T-cell (primary cell): ENCODE measurements around the gene SAMD14. TPM values are rescaled to one million over a fixed set of nuclear protein-coding genes. Genes with fewer than 3 reads are reported as not detected.

Experiments used
- ATAC-seq, 4 experiments: fragments of 200-7000 bp in 3 of 4; fragments of 150-1000 bp in 1 of 4; cut with Tn5 transposase; replicated peaks in 1 of 4; 1 replicate in 3 of 4; 2 replicates in 1 of 4; pipeline ENCODE4 v1.10.0; 2021; ENCODE audit warnings: moderate library complexity in 3 of 4, mild to moderate bottlenecking in 2 of 4, moderate number of reproducible peaks in 1 of 4
- CTCF ChIA-PET, 2 donors: fragments of 300-600 bp; sonication (Branson Sonifier 250); formaldehyde crosslinking; loops; one replicate each; lab custom pipeline; 2022; ENCODE audit warnings: antibody characterized with exemption in 2 of 2; lab: Charles Lee
- POLR2A ChIA-PET, 2 donors: fragments of 300-600 bp; sonication (Branson Sonifier 250); formaldehyde crosslinking; loops; one replicate each; lab custom pipeline; 2022; ENCODE audit warnings: antibody characterized with exemption in 2 of 2; lab: Charles Lee
- DNase-seq, 35 experiments: peaks; one replicate each; pipeline versions ENCODE4 v3.0.0 to v3.0.0-alpha.2; 2013 to 2023
- H3K27ac ChIP-seq: one replicate; pipeline ENCODE4 v1.5.1; 2013; ENCODE audit warnings: low read length
- H3K27me3 ChIP-seq, 2 experiments: replicated peaks in 1 of 2; 1 replicate in 1 of 2; 2 replicates in 1 of 2; pipeline versions ENCODE4 v1.6.1 to v1.7.0; 2013; ENCODE audit warnings: low read length in 1 of 2, mixed read lengths in 1 of 2; ENCODE audit not compliant: control insufficient read depth in 2 of 2, insufficient read depth in 2 of 2; ENCODE audit errors: extremely low read depth in 1 of 2
- H3K36me3 ChIP-seq, 2 donors: 1 replicate in 1 of 2; 2 replicates in 1 of 2; pipeline versions ENCODE4 v1.6.1 to v1.7.0; 2013; ENCODE audit warnings: low read length in 1 of 2; ENCODE audit not compliant: control insufficient read depth in 2 of 2, insufficient read depth in 1 of 2; ENCODE audit errors: extremely low read depth in 1 of 2
- H3K4me1 ChIP-seq, 2 experiments: 1 replicate in 1 of 2; 2 replicates in 1 of 2; pipeline versions ENCODE4 v1.6.1 to v1.7.0; 2013; ENCODE audit warnings: low read length in 2 of 2, mixed read lengths in 1 of 2; ENCODE audit not compliant: insufficient read depth in 2 of 2, control insufficient read depth in 1 of 2; ENCODE audit errors: extremely low read depth in 1 of 2
- H3K4me3 ChIP-seq, 2 donors: 1 replicate in 1 of 2; 2 replicates in 1 of 2; pipeline versions ENCODE4 v1.5.1 to v1.7.0; 2013; ENCODE audit warnings: mild to moderate bottlenecking in 2 of 2, low read length in 1 of 2, moderate library complexity in 1 of 2; ENCODE audit not compliant: control insufficient read depth in 1 of 2; ENCODE audit errors: extremely low read depth in 1 of 2
- H3K9me3 ChIP-seq: 2 replicates; pipeline ENCODE4 v1.7.0; 2013
- H3K27ac Mint-ChIP-seq, 2 donors: one replicate each; pipeline ENCODE4 v1.8.0; 2020 to 2021; ENCODE audit warnings: mild to moderate bottlenecking in 2 of 2, mixed read lengths in 2 of 2
- H3K27me3 Mint-ChIP-seq, 2 donors: one replicate each; pipeline ENCODE4 v1.8.0; 2021 to 2022; ENCODE audit warnings: mixed read lengths in 2 of 2
- H3K36me3 Mint-ChIP-seq: one replicate; pipeline ENCODE4 v1.8.0; 2021; ENCODE audit warnings: mixed read lengths
- H3K4me1 Mint-ChIP-seq, 3 donors: one replicate each; pipeline ENCODE4 v1.8.0; 2020 to 2022; ENCODE audit warnings: mixed read lengths in 3 of 3, mild to moderate bottlenecking in 1 of 3
- H3K4me3 Mint-ChIP-seq, 3 donors: one replicate each; pipeline ENCODE4 v1.8.0; 2020 to 2022; ENCODE audit warnings: mild to moderate bottlenecking in 3 of 3, mixed read lengths in 3 of 3, moderate library complexity in 3 of 3
- H3K9me3 Mint-ChIP-seq, 3 donors: one replicate each; pipeline ENCODE4 v1.8.0; 2020 to 2022; ENCODE audit warnings: mixed read lengths in 3 of 3
- WGBS: methylation state at CpG from one replicate; pipeline ENCODE4 v1.1.5; 2013; ENCODE audit warnings: missing lambda C conversion rate; ENCODE audit not compliant: insufficient coverage; 5-methylcytosine and 5-hydroxymethylcytosine counted together
- total RNA-seq, 35 experiments: library from RNA in 6 of 35; stranded (reverse) in 6 of 35; fragments of 120-200 nt in 1 of 35; gene quantifications; one replicate each; pipeline versions ENCODE4 v1.2.1 to v1.2.4 and lab custom pipeline; 2013 to 2026

Gene SAMD14
- total RNA-seq, 5 donors from 2014 or later (not counting 1 experiment from before 2014, with no cell fraction given): 0.23 to 0.70 (median 0.35) TPM

DNA sequence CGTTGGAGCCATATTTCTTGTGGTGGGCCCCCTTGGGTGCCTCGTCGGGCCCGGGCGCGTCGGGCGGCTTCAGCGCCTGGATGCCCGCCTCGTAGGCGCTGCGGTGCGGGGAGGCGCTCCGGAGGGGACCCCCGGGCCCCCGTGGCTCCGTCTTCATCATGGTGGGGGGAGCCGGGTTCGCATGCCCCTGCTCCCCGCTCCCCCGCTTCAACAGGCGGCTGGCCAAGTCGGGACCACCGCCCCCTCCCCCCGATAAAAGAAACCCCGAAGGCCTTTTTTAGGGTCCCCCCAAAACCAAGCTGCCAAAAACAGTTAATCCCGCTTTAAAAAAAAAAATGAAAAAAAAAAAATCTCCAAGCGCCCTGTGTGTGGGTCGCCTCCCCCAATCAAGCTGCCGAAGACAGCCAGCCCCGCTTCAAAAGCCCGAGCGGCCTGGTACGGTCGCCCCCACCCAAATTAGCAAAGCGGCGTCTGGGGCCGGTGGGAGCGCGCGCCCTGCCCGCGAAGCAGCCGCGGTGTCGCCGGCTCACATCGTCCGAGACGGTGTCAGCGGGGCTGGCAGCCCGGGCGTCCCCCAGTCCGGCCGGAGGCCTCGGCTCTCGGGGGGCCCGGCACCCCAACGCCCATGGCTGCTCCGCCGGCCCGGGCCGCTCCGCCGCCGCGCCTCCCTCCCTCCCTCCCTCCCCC is 20.5 kb upstream of the SAMD14 start, which contains the start of gene PPP1R9B:
Gene PPP1R9B (minus strand): TSS at position 324 of the 687 bp plus-strand sequence. CDS start 164 bp downstream, at position 160.
- Histone ChIP-seq H3K4me3 (peak within 1 kb of the TSS; percentile 79 to 82), H3K36me3 (peaks cover 0 to 7% of the 10 kb centered on the region in 2 donors), H3K4me1 (peaks cover 27 to 60% of the 10 kb centered on the region in 2 experiments), H3K27ac (peak within 1 kb of the TSS; percentile 67), H3K9me3 (no peaks in the 10 kb centered on the region), H3K27me3 (no peaks in the 10 kb centered on the region)
- H3K27ac Mint-ChIP-seq: peak within 1 kb of the TSS; percentile 88 to 94
- no peaks in the 10 kb centered on the region for H3K27me3 Mint-ChIP-seq
- peak in 2 of 35 experiments; percentile 29 to 34 for DNase-seq
- H3K4me3 Mint-ChIP-seq: peak within 1 kb of the TSS; percentile 83 to 96 (median 92)
- ATAC-seq: peak in 2 of 4 experiments; percentile 9 to 15
- under 1% methylated on average over 63 of the region's 69 CpGs for WGBS
- H3K9me3 Mint-ChIP-seq: no peaks in the 10 kb centered on the region
- POLR2A ChIA-PET: interaction anchor here in 1 of 2 donors (0.6 kb wide), 1 partner anchor 394 kb away, joined by 9 read pairs; no protein-coding TSS in a partner anchor
- CTCF ChIA-PET: interaction anchor here (0.6 to 2.7 kb wide), 7 partner anchors 10 to 761 kb away, joined by 3 to 26 read pairs (median 4); partner anchors contain the start of gene PDK2 (in 1 of the 2)
- H3K36me3 Mint-ChIP-seq: peaks cover under 1% of the 10 kb centered on the region
- H3K4me1 Mint-ChIP-seq: peaks cover 45 to 54% (median 50%) of the 10 kb centered on the region in 3 donors

DNA sequence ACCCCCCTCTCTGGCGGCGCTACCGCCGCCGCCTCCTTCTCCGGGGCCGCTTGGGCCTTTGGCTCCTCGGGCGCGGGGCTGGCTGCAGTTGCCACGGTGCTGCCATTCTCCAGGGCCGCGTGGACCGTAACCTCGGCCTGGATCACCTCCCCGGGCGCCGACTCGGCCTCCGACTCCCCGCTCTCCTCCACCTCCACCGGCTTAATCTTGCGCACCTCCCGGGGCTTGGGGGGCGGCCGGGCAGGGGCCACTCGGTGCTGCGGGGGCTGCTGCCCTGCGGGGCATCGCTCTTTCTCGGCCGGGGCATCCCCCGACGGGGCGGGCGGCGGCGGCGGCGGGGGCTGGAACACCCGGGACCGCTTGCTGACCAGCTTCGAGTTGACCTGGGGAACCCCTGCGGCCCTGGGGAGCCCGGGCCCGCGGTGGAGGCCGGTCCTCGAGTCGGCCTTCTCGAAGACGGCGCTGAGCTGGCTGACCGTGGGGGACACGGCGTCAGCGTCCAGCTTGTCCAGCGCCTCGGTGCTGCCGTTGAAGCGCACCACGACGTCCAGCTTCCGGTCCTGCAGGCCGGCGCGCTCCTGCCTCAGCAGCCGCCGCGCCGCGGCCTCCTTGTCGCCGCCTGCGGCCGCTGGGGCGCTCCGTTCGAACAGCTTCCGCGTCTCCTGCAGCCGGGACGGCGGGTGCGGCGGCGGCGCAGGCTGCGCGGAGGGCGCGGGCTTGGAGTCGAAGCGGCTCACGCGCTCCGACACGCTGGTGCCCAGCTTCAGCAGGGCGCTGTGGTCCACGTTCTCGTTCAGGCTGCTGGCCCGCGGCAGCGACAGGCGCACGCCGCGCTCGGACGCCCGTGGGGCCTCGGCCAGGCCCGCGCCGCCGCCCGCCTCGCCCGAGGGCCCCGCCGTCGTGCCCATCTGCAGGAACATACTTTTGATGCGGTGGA is 19.7 kb upstream of the SAMD14 start:
- Mint-ChIP-seq H3K4me3 (peak overlapping the region; percentile 81 to 96 (median 92)), H3K9me3 (no peaks in the 10 kb centered on the region), H3K27ac (peak overlapping the region; percentile 84 to 86), H3K36me3 (peaks cover 5% of the 10 kb centered on the region), H3K4me1 (peaks cover 47 to 58% (median 53%) of the 10 kb centered on the region in 3 donors), H3K27me3 (no peaks in the 10 kb centered on the region)
- Histone ChIP-seq H3K4me1 (peaks cover 27 to 69% of the 10 kb centered on the region in 2 experiments), H3K9me3 (no peaks in the 10 kb centered on the region), H3K4me3 (peak overlapping the region; percentile 79 to 82), H3K36me3 (peaks cover 3 to 15% of the 10 kb centered on the region in 2 donors), H3K27ac (peak overlapping the region; percentile 29), H3K27me3 (no peaks in the 10 kb centered on the region)
- ChIA-PET POLR2A (no interaction called here), CTCF (interaction anchor here (0.9 to 1.4 kb wide), 4 partner anchors 11 to 56 kb away, joined by 3 to 6 read pairs (median 4); no protein-coding TSS in a partner anchor)
- peak in 31 of 35 experiments; percentile 37 to 81 (median 59) for DNase-seq
- under 1% methylated on average over 123 of the region's 123 CpGs for WGBS
- ATAC-seq: peak; percentile 36 to 40 (median 38)

DNA sequence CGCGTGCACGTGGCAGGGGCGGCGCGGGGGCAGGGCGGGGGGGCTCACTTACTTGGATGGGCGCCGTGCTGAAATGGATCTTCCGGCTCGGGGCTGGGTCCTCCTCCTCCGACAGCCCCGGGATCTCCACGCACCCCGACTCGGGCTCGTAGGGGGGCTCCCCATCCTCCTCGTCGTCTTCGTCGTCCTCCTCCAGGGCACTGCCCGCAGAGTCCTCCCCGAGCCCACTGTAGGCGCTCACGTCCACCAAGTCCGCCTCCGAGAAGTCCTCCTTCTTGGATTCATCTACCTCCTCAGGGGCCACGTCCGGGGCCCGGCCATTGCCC is 19.1 kb upstream of the SAMD14 start:
- WGBS: under 1% methylated on average over 29 of the region's 30 CpGs
- no peaks in the 10 kb centered on the region for H3K9me3 ChIP-seq
- peaks cover 27 to 70% of the 10 kb centered on the region in 2 experiments for H3K4me1 ChIP-seq
- ChIA-PET CTCF (interaction anchor here (1.1 to 1.4 kb wide), 3 partner anchors 13 to 55 kb away, joined by 4 to 6 read pairs (median 6); no protein-coding TSS in a partner anchor), POLR2A (interaction anchor here in 1 of 2 donors (0.7 kb wide), 1 partner anchor 400 kb away, joined by 10 read pairs; no protein-coding TSS in a partner anchor)
- no peaks in the 10 kb centered on the region for H3K9me3 Mint-ChIP-seq
- peak overlapping the region; percentile 29 for H3K27ac ChIP-seq
- H3K27me3 ChIP-seq: no peaks in the 10 kb centered on the region
- peaks cover 53 to 58% (median 54%) of the 10 kb centered on the region in 3 donors for H3K4me1 Mint-ChIP-seq
- H3K36me3 ChIP-seq: peaks cover 3 to 21% of the 10 kb centered on the region in 2 donors
- DNase-seq (no peak), ATAC-seq (peak in 3 of 4 experiments; percentile 2 to 10 (median 8))
- H3K27ac Mint-ChIP-seq: peak overlapping the region; percentile 84 to 86
- no peaks in the 10 kb centered on the region for H3K27me3 Mint-ChIP-seq
- H3K36me3 Mint-ChIP-seq: peaks cover 11% of the 10 kb centered on the region
- peak overlapping the region; percentile 81 to 96 (median 92) for H3K4me3 Mint-ChIP-seq
- H3K4me3 ChIP-seq: peak overlapping the region; percentile 79 to 82

DNA sequence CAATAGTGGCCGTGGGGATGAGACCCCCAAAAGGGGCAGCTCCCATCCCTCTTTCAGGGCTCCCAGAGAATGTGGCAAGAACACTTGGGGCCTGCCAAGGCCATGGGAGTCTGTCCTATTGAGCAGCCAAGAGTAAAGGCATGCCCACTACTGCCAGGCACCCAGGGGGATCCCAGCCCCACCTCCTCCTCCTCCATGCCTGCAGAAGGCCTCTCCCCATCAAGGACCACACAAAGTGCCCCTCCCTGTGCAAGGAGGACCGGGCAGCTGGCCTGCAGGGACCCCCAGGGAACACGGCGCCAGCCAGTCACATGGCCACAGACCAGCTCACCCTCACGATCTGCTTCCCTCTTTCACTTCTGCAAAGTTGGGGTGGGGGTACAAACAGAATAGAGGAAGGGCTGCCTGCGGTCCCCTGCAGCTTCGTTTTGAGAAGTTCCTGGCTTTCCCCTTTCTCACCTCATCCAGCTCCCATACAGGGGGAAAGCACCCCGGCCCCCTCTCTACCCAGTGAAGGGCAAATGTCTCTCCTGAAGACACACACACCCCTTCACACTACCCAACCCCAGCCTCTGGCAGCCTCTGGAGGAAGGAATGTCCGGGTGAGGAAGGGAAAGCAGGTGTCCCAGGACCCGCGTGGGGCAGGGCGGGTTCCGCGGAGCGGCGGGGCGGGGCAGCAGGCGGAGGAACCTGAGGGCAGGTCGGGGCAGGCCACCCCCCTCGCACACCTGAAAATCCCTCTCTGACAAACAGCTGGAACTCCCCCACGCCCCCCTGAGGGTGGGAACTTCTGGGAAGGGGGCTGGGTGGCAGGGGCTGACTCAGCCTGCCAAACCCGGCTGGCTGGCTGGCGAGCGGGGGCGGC is 18.5 kb upstream of the SAMD14 start:
- Histone ChIP-seq H3K27me3 (no peaks in the 10 kb centered on the region), H3K4me1 (peaks cover 27 to 76% of the 10 kb centered on the region in 2 experiments), H3K27ac (peak overlapping the region; percentile 79), H3K4me3 (peak overlapping the region; percentile 61 to 82), H3K9me3 (no peaks in the 10 kb centered on the region), H3K36me3 (peaks cover 3 to 27% of the 10 kb centered on the region in 2 donors)
- ChIA-PET CTCF (interaction anchor here (0.6 to 1.4 kb wide), 4 partner anchors 9 to 1544 kb away, joined by 3 to 6 read pairs (median 5); no protein-coding TSS in a partner anchor), POLR2A (interaction anchor here (0.5 to 0.7 kb wide), 2 partner anchors 143 to 400 kb away, joined by 4 to 10 read pairs; no protein-coding TSS in a partner anchor)
- Mint-ChIP-seq H3K4me3 (peak overlapping the region; percentile 89 to 96 (median 92)), H3K9me3 (no peaks in the 10 kb centered on the region), H3K27ac (peak overlapping the region; percentile 97 to 99), H3K36me3 (peaks cover 14% of the 10 kb centered on the region), H3K27me3 (no peaks in the 10 kb centered on the region), H3K4me1 (peaks cover 59 to 63% (median 60%) of the 10 kb centered on the region in 3 donors)
- ATAC-seq (peak; percentile 10 to 34 (median 17)), DNase-seq (peak in 27 of 35 experiments; percentile 37 to 77 (median 53))
- WGBS: 3% methylated on average over 6 of the region's 25 CpGs

DNA sequence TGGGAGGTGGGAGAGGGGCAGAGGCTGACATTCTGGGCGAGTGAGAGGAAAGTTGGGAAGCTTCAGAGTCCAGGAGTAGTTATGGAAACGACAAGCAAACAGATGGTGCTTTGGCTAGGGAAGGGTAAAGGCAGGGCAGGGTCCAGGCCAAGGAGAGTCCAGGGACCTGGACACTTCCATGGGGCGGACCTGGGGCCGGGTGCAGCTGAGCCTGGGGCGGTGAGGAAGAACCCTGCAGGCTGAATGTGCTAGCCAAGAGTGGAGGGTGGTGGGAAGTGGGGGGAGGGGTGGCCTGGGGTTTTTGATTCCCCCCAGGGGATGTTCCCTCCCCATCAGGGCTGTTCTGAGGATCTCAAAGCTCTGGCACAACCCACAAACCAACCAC is 17.9 kb upstream of the SAMD14 start:
- Mint-ChIP-seq H3K27ac (peak overlapping the region; percentile 97 to 99), H3K4me1 (peaks cover 65 to 68% (median 66%) of the 10 kb centered on the region in 3 donors), H3K4me3 (peak overlapping the region; percentile 89 to 96 (median 92)), H3K36me3 (peaks cover 18% of the 10 kb centered on the region), H3K27me3 (no peaks in the 10 kb centered on the region), H3K9me3 (no peaks in the 10 kb centered on the region)
- 23% methylated on average over 3 of the region's 5 CpGs for WGBS
- peaks cover 3 to 33% of the 10 kb centered on the region in 2 donors for H3K36me3 ChIP-seq
- peaks cover 27 to 82% of the 10 kb centered on the region in 2 experiments for H3K4me1 ChIP-seq
- peak overlapping the region; percentile 79 for H3K27ac ChIP-seq
- DNase-seq (no peak), ATAC-seq (no peak)
- ChIA-PET CTCF (interaction anchor here (0.6 to 1.4 kb wide), 4 partner anchors 9 to 1544 kb away, joined by 3 to 6 read pairs (median 5); no protein-coding TSS in a partner anchor), POLR2A (interaction anchor here in 1 of 2 donors (0.5 kb wide), 1 partner anchor 143 kb away, joined by 4 read pairs; no protein-coding TSS in a partner anchor)
- H3K9me3 ChIP-seq: no peaks in the 10 kb centered on the region
- H3K27me3 ChIP-seq: no peaks in the 10 kb centered on the region
- peak overlapping the region; percentile 61 to 82 for H3K4me3 ChIP-seq
